Smooth muscle cell (in vitro differentiated cells): ENCODE data around the gene MAP3K5. TPM values are rescaled to one million over a fixed set of nuclear protein-coding genes. Genes with fewer than 3 reads are reported as not detected.

Source experiments
- DNase-seq: peaks from one replicate; lab custom pipeline; 2025; ENCODE audit not compliant: unreplicated experiment; lab: John Stamatoyannopoulos, UW
- H2AFZ ChIP-seq: fragments of 200-600 bp; sonication (generic); 2 replicates; pipeline ENCODE4 v1.6.0; 2016; ENCODE audit warnings: antibody characterized with exemption, low read depth, mild to moderate bottlenecking
- H3F3A ChIP-seq: fragments of 200-600 bp; sonication (generic); 2 replicates; pipeline ENCODE4 v1.6.0; 2017; ENCODE audit warnings: antibody characterized with exemption, low read depth
- H3K27ac ChIP-seq: fragments of 200-600 bp; sonication (generic); 2 replicates; pipeline ENCODE4 v1.5.1; 2016; ENCODE audit warnings: low read depth, mild to moderate bottlenecking
- H3K27me3 ChIP-seq: fragments of 200-600 bp; sonication (generic); 2 replicates; pipeline ENCODE4 v1.6.1; 2016; ENCODE audit warnings: low read depth, mild to moderate bottlenecking
- H3K36me3 ChIP-seq: fragments of 200-600 bp; sonication (generic); 2 replicates; pipeline ENCODE4 v1.5.1; 2016; ENCODE audit warnings: low read depth
- H3K4me1 ChIP-seq: fragments of 200-600 bp; sonication (generic); 2 replicates; pipeline ENCODE4 v1.5.1; 2016; ENCODE audit warnings: low read depth
- H3K4me2 ChIP-seq: fragments of 200-600 bp; sonication (generic); 2 replicates; pipeline ENCODE4 v1.6.0; 2016; ENCODE audit warnings: mild to moderate bottlenecking
- H3K4me3 ChIP-seq: fragments of 200-600 bp; sonication (generic); 2 replicates; pipeline ENCODE4 v1.5.1; 2016; ENCODE audit warnings: mild to moderate bottlenecking
- H3K79me2 ChIP-seq: fragments of 200-600 bp; sonication (generic); 2 replicates; pipeline ENCODE4 v1.6.0; 2016; ENCODE audit warnings: low read depth, mild to moderate bottlenecking
- H3K9ac ChIP-seq: fragments of 200-600 bp; sonication (generic); 2 replicates; pipeline ENCODE4 v1.6.0; 2016; ENCODE audit warnings: low read depth
- H3K9me3 ChIP-seq: fragments of 200-600 bp; sonication (generic); replicated peaks from 2 replicates; pipeline ENCODE4 v1.5.1; 2016; ENCODE audit warnings: low read depth
- H4K20me1 ChIP-seq: fragments of 200-600 bp; sonication (generic); 2 replicates; pipeline ENCODE4 v1.6.0; 2016; ENCODE audit warnings: low read depth
- CTCF ChIP-seq: fragments of 200-600 bp; sonication (generic); IDR thresholded peaks from 2 replicates; pipeline ENCODE4 v1.5.1; 2017; ENCODE audit warnings: borderline replicate concordance, mild to moderate bottlenecking, antibody characterized with exemption; ENCODE audit not compliant: insufficient read depth, poor library complexity, severe bottlenecking
- WGBS: methylation state at CpG from one replicate; pipeline ENCODE4 v1.1.7; 2016; ENCODE audit warnings: low lambda C conversion rate; 5-methylcytosine and 5-hydroxymethylcytosine counted together
- polyA plus RNA-seq: library from polyadenylated mRNA; unstranded; fragments of >200 nt; fragmentation: Nextera tagmentation; extraction: Ambion mirVana; gene quantifications from 2 replicates; pipeline ENCODE4 v1.2.1, GENCODE V29; 2016
- total RNA-seq: library from RNA; depleted of rRNA; stranded (reverse); fragments of >200 nt; gene quantifications from 2 replicates; pipeline ENCODE4 v1.2.3, GENCODE V29; 2014

Gene MAP3K5
- total and polyA plus RNA-seq, 2 experiments from 2014 or later: 0.93 to 2.1 TPM

GRCh38 chr6:136624347-136624746, 167.9 kb downstream of the MAP3K5 start:
- H3K36me3 ChIP-seq: no peaks in the 10 kb centered on the region
- DNase-seq: no peak
- H3K9me3 ChIP-seq: no peaks in the 10 kb centered on the region
- no peaks in the 10 kb centered on the region for H3K79me2 ChIP-seq
- no peak overlapping the region for H2AFZ ChIP-seq
- H3K27ac ChIP-seq: no peak overlapping the region
- peak overlapping the region; percentile 9 for H3K4me2 ChIP-seq
- no peaks in the 10 kb centered on the region for H3K4me1 ChIP-seq
- no peaks in the 10 kb centered on the region for H3F3A ChIP-seq
- H3K9ac ChIP-seq: no peak overlapping the region
- TF ChIP-seq CTCF: no peak
- H3K27me3 ChIP-seq: no peaks in the 10 kb centered on the region
- H3K4me3 ChIP-seq: no peak overlapping the region
- no peaks in the 10 kb centered on the region for H4K20me1 ChIP-seq

- no peaks in the 10 kb centered on the region for H4K20me1 ChIP-seq
- H3K4me2 ChIP-seq: no peak overlapping the region
- H3K79me2 ChIP-seq: no peaks in the 10 kb centered on the region
- no peaks in the 10 kb centered on the region for H3K9me3 ChIP-seq
- H3K27ac ChIP-seq: no peak overlapping the region
- no peak overlapping the region for H3K9ac ChIP-seq
- no peaks in the 10 kb centered on the region for H3K36me3 ChIP-seq
- no peak overlapping the region for H2AFZ ChIP-seq
- TF ChIP-seq CTCF: no peak
- H3F3A ChIP-seq: no peaks in the 10 kb centered on the region
- WGBS: 91% methylated on average over 2 of the region's 2 CpGs
- DNase-seq: no peak
- H3K4me1 ChIP-seq: no peaks in the 10 kb centered on the region
- H3K4me3 ChIP-seq: no peak overlapping the region
- no peaks in the 10 kb centered on the region for H3K27me3 ChIP-seq
These were observed 174.2 kb downstream of the MAP3K5 start for GRCh38 chr6:136618086-136618485.

GRCh38 chr6:136616527-136616926, 175.8 kb downstream of the MAP3K5 start:
- no peaks in the 10 kb centered on the region for H3K9me3 ChIP-seq
- H3K27me3 ChIP-seq: no peaks in the 10 kb centered on the region
- no peaks in the 10 kb centered on the region for H4K20me1 ChIP-seq
- 97% methylated on average over 3 of the region's 3 CpGs for WGBS
- no peak overlapping the region for H2AFZ ChIP-seq
- H3K79me2 ChIP-seq: no peaks in the 10 kb centered on the region
- TF ChIP-seq CTCF: no peak
- no peak overlapping the region for H3K9ac ChIP-seq
- no peak for DNase-seq
- H3K4me3 ChIP-seq: no peak overlapping the region
- H3K27ac ChIP-seq: no peak overlapping the region
- no peak overlapping the region for H3K4me2 ChIP-seq
- no peaks in the 10 kb centered on the region for H3K4me1 ChIP-seq
- no peaks in the 10 kb centered on the region for H3K36me3 ChIP-seq
- H3F3A ChIP-seq: no peaks in the 10 kb centered on the region

- Histone ChIP-seq H3K79me2 (no peaks in the 10 kb centered on the region), H3K27ac (no peak overlapping the region), H2AFZ (no peak overlapping the region), H3K4me2 (no peak overlapping the region), H3K27me3 (no peaks in the 10 kb centered on the region), H3K9me3 (no peaks in the 10 kb centered on the region), H3K9ac (no peak overlapping the region), H3K4me1 (no peaks in the 10 kb centered on the region), H3F3A (peaks cover under 1% of the 10 kb centered on the region), H3K36me3 (no peaks in the 10 kb centered on the region), H4K20me1 (no peaks in the 10 kb centered on the region), H3K4me3 (no peak overlapping the region)
- TF ChIP-seq CTCF: no peak
- no peak for DNase-seq
- 81% methylated on average over 2 of the region's 2 CpGs for WGBS
These were observed 177.3 kb downstream of the MAP3K5 start for GRCh38 chr6:136614994-136615393.
